HepG2 (cell line): ENCODE results near the gene SUSD6. TPM values are rescaled to one million over a fixed set of nuclear protein-coding genes. Genes with fewer than 3 reads are reported as not detected.

Experiments used
- CREM ChIP-seq, 2 experiments: sonication (generic) in 1 of 2; formaldehyde crosslinking in 1 of 2; IDR thresholded peaks; 2 replicates each; pipeline versions ENCODE4 v1.4.0 to v1.6.1; 2016 to 2020; ENCODE audit warnings: antibody characterized with exemption in 1 of 2, mild to moderate bottlenecking in 1 of 2, missing genetic modification reagents in 1 of 2
- E2F5 ChIP-seq: sonication (generic); formaldehyde crosslinking; conservative IDR thresholded peaks from 2 replicates; pipeline ENCODE4 v1.4.0; 2020; ENCODE audit warnings: missing genetic modification reagents
- FOXJ3 ChIP-seq: sonication (generic); formaldehyde crosslinking; IDR thresholded peaks from 2 replicates; pipeline ENCODE4 v1.4.0; 2020; ENCODE audit warnings: missing genetic modification reagents, mild to moderate bottlenecking, borderline replicate concordance
- PAXIP1 ChIP-seq: sonication (generic); formaldehyde crosslinking; conservative IDR thresholded peaks from 2 replicates; pipeline ENCODE4 v1.4.0; 2020; ENCODE audit warnings: mild to moderate bottlenecking, missing genetic modification reagents, moderate library complexity
- PRMT3 ChIP-seq: sonication (generic); formaldehyde crosslinking; IDR thresholded peaks from 2 replicates; pipeline ENCODE4 v1.8.1; 2022; ENCODE audit warnings: low read depth, mild to moderate bottlenecking, moderate library complexity, missing genetic modification reagents, borderline replicate concordance
- RAD21 ChIP-seq: fragments of 450-650 bp; formaldehyde crosslinking; IDR thresholded peaks from 2 replicates; pipeline ENCODE4 v1.5.0; 2020; ENCODE audit warnings: mild to moderate bottlenecking
- SKI ChIP-seq: fragments of 450-650 bp; IDR thresholded peaks from one replicate; pipeline ENCODE4 v1.6.1; 2018; ENCODE audit warnings: mild to moderate bottlenecking; ENCODE audit not compliant: partially characterized antibody
- TAF15 ChIP-seq: fragments of 200-400 bp; formaldehyde crosslinking; IDR thresholded peaks from one replicate; pipeline ENCODE4 v1.6.1; 2018; ENCODE audit warnings: mild to moderate bottlenecking, low read depth, low read length; ENCODE audit not compliant: poor library complexity, severe bottlenecking
- USF2 ChIP-seq, 2 experiments: sonication (generic) in 1 of 2; formaldehyde crosslinking in 1 of 2; IDR thresholded peaks; 2 replicates each; pipeline versions ENCODE4 v1.5.1 to v1.6.1; 2011 to 2020; ENCODE audit warnings: borderline replicate concordance in 1 of 2, low read depth in 1 of 2, low read length in 1 of 2, mild to moderate bottlenecking in 1 of 2, missing genetic modification reagents in 1 of 2, moderate library complexity in 1 of 2
- YY1 ChIP-seq: IDR thresholded peaks from 2 replicates; pipeline ENCODE4 v1.6.1; 2011; ENCODE audit warnings: low read length, low read depth, moderate library complexity, mild to moderate bottlenecking; ENCODE audit not compliant: insufficient read depth, insufficient replicate concordance
- ZFP62 ChIP-seq: sonication (generic); formaldehyde crosslinking; IDR thresholded peaks from 2 replicates; pipeline ENCODE4 v1.4.0; 2020; ENCODE audit warnings: missing genetic modification reagents
- ZNF260 ChIP-seq: sonication (generic); formaldehyde crosslinking; IDR thresholded peaks from 2 replicates; pipeline ENCODE4 v1.4.0; 2020; ENCODE audit warnings: missing genetic modification reagents, low read depth, mild to moderate bottlenecking, borderline replicate concordance
- ZNF276 ChIP-seq: sonication (generic); formaldehyde crosslinking; IDR thresholded peaks from 2 replicates; pipeline ENCODE4 v1.4.0; 2020; ENCODE audit warnings: mild to moderate bottlenecking, low read depth, missing genetic modification reagents
- ZNF547 ChIP-seq: sonication (generic); formaldehyde crosslinking; IDR thresholded peaks from 2 replicates; pipeline ENCODE4 v1.5.1; 2020; ENCODE audit warnings: mild to moderate bottlenecking, missing genetic modification reagents
- ZNF564 ChIP-seq: sonication (generic); formaldehyde crosslinking; IDR thresholded peaks from 2 replicates; pipeline ENCODE4 v1.8.1; 2023; ENCODE audit warnings: mild to moderate bottlenecking, missing genetic modification reagents
- ZNF737 ChIP-seq: sonication (generic); formaldehyde crosslinking; IDR thresholded peaks from 2 replicates; pipeline ENCODE4 v1.5.0; 2020; ENCODE audit warnings: missing genetic modification reagents, mild to moderate bottlenecking, borderline replicate concordance
- ZNF772 ChIP-seq: sonication (generic); formaldehyde crosslinking; IDR thresholded peaks from 2 replicates; pipeline ENCODE4 v1.5.0; 2020; ENCODE audit warnings: mild to moderate bottlenecking, missing genetic modification reagents
- ZNF850 ChIP-seq: sonication (generic); formaldehyde crosslinking; conservative IDR thresholded peaks from 2 replicates; pipeline ENCODE4 v1.9.0; 2021; ENCODE audit warnings: mild to moderate bottlenecking, missing genetic modification reagents
- ZZZ3 ChIP-seq: sonication (generic); formaldehyde crosslinking; IDR thresholded peaks from 2 replicates; pipeline ENCODE4 v1.4.0; 2020; ENCODE audit warnings: missing genetic modification reagents, mild to moderate bottlenecking, borderline replicate concordance
- polyA plus RNA-seq, 8 experiments: library from polyadenylated mRNA; depleted of rRNA in 3 of 8; stranded (reverse) in 7 of 8; unstranded in 1 of 8; fragments of >200 nt; fragmentation: Illumina TruSeq in 4 of 8; extraction: Trizol in 4 of 8; gene quantifications; 2 replicates each; pipeline versions ENCODE4 v1.2.1 to v1.2.3, GENCODE V29; 2011 to 2016; ENCODE audit warnings: low read depth in 4 of 8, missing spikeins in 1 of 8, mixed read lengths in 1 of 8; ENCODE audit not compliant: insufficient read depth in 1 of 8
- total RNA-seq, 5 experiments: library from RNA; depleted of rRNA; stranded (reverse); fragments of >200 nt; fragmentation: Illumina TruSeq; extraction: Trizol; gene quantifications; 2 replicates each; pipeline ENCODE4 v1.2.3, GENCODE V29; 2016; ENCODE audit warnings: low read depth in 1 of 5

Gene SUSD6
- total and polyA plus RNA-seq, 2 of the 13 experiments (the other 11 are each of a cell fraction or from before 2014, with no cell fraction given) = 7.2 to 7.4 TPM

- TF ChIP-seq ZNF276 (CRISPR knock-in tag) (no peak), ZZZ3 (no peak), ZNF564 (CRISPR knock-in tag) (no peak), PAXIP1 (CRISPR knock-in tag) (peak; percentile 71), SKI (no peak), TAF15 (no peak), ZNF772 (CRISPR knock-in tag) (no peak), FOXJ3 (CRISPR knock-in tag) (no peak), YY1 (no peak), RAD21 (CRISPR knock-in tag) (no peak), ZNF547 (CRISPR knock-in tag) (no peak), ZFP62 (no peak), E2F5 (CRISPR knock-in tag) (no peak), PRMT3 (no peak), ZNF850 (no peak), USF2 (IDR thresholded peaks at IDR 0.05; ENCODE audit: low read depth, low read length) (no peak), USF2 (CRISPR knock-in tag; IDR thresholded peaks at IDR 0.05; ENCODE audit: borderline replicate concordance) (no peak), ZNF737 (CRISPR knock-in tag) (no peak), ZNF260 (CRISPR knock-in tag) (no peak), CREM (IDR thresholded peaks at IDR 0.05) (no peak), CREM (CRISPR knock-in tag; IDR thresholded peaks at IDR 0.05) (no peak)
Observed at GRCh38 chr14:69703047-69704039, 91.9 kb downstream of the SUSD6 start (continued).
